GM19023 (cell line): ENCODE measurements around the gene HLA-B.

Experiments used
- ATAC-seq: cut with Tn5 transposase; IDR thresholded peaks from one replicate; pipeline ENCODE4 v1.9.1; 2021; ENCODE audit warnings: mild to moderate bottlenecking, moderate library complexity; ENCODE audit not compliant: unreplicated experiment

HLA-B gene

GRCh38 chr6:31308050-31308844, 48.7 kb downstream of the HLA-B start:
- ATAC-seq = no peak

- ATAC-seq = no peak
Observed at GRCh38 chr6:31307669-31308049, 49.3 kb downstream of the HLA-B start.

GRCh38 chr6:31305703-31306219, 51.2 kb downstream of the HLA-B start:
- ATAC-seq = no peak

GRCh38 chr6:31304683-31305082, 52.3 kb downstream of the HLA-B start:
- no peak for ATAC-seq
